ENCODE data around the gene SIGLECL1.
"Not testable (repeated sequence)": the region's sequence is repeated elsewhere in the genome, so short reads cannot be mapped to it uniquely, and the experiment has no call there.

Gene SIGLECL1

DNA sequence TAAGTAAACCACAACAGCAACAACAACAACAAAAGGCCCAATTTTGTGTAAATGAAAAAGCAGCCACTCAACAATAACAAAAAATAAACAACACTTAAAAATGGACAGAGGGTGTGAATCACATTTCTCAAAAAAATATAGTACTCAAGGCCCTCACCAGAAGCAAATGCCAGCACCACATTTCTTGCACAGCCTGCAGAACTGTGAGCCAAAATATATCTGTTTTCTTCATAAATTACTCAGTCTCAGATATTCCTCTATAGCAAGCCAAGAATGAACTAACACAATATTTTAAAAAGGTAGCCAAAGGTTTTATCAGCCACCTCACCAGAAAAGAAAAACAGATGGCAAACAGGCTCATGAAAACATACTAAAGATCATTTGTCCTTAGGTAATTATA, 29.9 kb upstream of the SIGLECL1 start:
- Histone ChIP-seq H3K9me2 (replicated peaks; ENCODE audit: insufficient read depth, low read length) (no peaks in the 10 kb centered on the region), H3K4me2 (ENCODE audit: low read depth, low read length) (no peak overlapping the region), H3K27ac (ENCODE audit: low read length) (no peak overlapping the region), H3K79me2 (ENCODE audit: low read length) (no peaks in the 10 kb centered on the region), H3K4me3 (ENCODE audit: low read length) (no peak overlapping the region), H3K4me1 (ENCODE audit: low read length) (no peaks in the 10 kb centered on the region), H3K36me3 (replicated peaks; ENCODE audit: insufficient read depth, low read length) (no peaks in the 10 kb centered on the region), H3F3A (ENCODE audit: insufficient read depth, low read length) (no peaks in the 10 kb centered on the region), H3K9me3 (replicated peaks; ENCODE audit: insufficient read depth, low read length) (no peaks in the 10 kb centered on the region), H3K9ac (ENCODE audit: low read length) (no peak overlapping the region), H2AFZ (ENCODE audit: low read length) (no peak overlapping the region), H3K27me3 (replicated peaks; ENCODE audit: insufficient read depth, low read length) (no peaks in the 10 kb centered on the region), H4K20me1 (ENCODE audit: insufficient read depth, low read length) (no peaks in the 10 kb centered on the region)
- TF ChIP-seq, protein P1, sequence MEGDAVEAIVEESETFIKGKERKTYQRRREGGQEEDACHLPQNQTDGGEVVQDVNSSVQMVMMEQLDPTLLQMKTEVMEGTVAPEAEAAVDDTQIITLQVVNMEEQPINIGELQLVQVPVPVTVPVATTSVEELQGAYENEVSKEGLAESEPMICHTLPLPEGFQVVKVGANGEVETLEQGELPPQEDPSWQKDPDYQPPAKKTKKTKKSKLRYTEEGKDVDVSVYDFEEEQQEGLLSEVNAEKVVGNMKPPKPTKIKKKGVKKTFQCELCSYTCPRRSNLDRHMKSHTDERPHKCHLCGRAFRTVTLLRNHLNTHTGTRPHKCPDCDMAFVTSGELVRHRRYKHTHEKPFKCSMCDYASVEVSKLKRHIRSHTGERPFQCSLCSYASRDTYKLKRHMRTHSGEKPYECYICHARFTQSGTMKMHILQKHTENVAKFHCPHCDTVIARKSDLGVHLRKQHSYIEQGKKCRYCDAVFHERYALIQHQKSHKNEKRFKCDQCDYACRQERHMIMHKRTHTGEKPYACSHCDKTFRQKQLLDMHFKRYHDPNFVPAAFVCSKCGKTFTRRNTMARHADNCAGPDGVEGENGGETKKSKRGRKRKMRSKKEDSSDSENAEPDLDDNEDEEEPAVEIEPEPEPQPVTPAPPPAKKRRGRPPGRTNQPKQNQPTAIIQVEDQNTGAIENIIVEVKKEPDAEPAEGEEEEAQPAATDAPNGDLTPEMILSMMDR (IDR thresholded peaks at IDR 0.05; ENCODE audit: low read length): no peak
- no peak for TF ChIP-seq EZH2phosphoT487 (IDR thresholded peaks at IDR 0.05; ENCODE audit: low read length)
- TF ChIP-seq EZH2 (optimal IDR thresholded peaks at IDR 0.05; ENCODE audit: low read depth, low read length): no peak
- no peak for DNase-seq

DNA sequence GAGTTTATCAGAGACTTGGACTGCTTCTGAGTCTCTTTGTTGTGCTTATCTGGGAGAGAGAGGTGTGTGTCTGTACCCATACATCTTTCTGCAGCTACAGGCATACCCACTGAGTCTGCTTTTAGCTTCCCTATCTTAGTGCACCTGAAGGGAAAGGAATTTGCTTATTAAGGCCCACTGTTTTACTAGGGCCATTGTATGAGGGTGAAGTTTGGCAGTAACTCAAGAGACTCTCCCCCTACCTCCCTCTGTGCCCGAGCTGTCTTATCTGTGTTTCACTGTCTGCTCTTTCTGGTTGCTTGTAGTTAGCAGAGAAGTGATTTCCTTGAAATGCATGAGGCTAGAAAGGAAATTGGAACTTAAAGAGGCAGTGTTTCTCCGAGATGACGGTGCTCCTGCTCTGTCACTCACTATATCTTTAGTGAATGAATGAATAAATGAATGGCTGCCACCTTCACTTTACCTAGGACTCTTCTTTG, 26.7 kb upstream of the SIGLECL1 start:
- no peak overlapping the region for H3K27ac ChIP-seq (ENCODE audit: low read length)
- no peak overlapping the region for H2AFZ ChIP-seq (ENCODE audit: low read length)
- no peaks in the 10 kb centered on the region for H3K79me2 ChIP-seq (ENCODE audit: low read length)
- TF ChIP-seq EZH2 (optimal IDR thresholded peaks at IDR 0.05; ENCODE audit: low read depth, low read length) (no peak), EZH2phosphoT487 (IDR thresholded peaks at IDR 0.05; ENCODE audit: low read length) (no peak)
- TF ChIP-seq, protein P1 (IDR thresholded peaks at IDR 0.05; ENCODE audit: low read length): no peak
- H3K4me2 ChIP-seq (ENCODE audit: low read depth, low read length): no peak overlapping the region
- no peak for DNase-seq
- no peak overlapping the region for H3K9ac ChIP-seq (ENCODE audit: low read length)
- H3K9me2 ChIP-seq (replicated peaks; ENCODE audit: insufficient read depth, low read length): no peaks in the 10 kb centered on the region
- no peak overlapping the region for H3K4me3 ChIP-seq (ENCODE audit: low read length)
- H3K36me3 ChIP-seq (replicated peaks; ENCODE audit: insufficient read depth, low read length): no peaks in the 10 kb centered on the region
- H4K20me1 ChIP-seq (ENCODE audit: insufficient read depth, low read length): no peaks in the 10 kb centered on the region
- H3F3A ChIP-seq (ENCODE audit: insufficient read depth, low read length): no peaks in the 10 kb centered on the region
- no peaks in the 10 kb centered on the region for H3K9me3 ChIP-seq (replicated peaks; ENCODE audit: insufficient read depth, low read length)
- no peaks in the 10 kb centered on the region for H3K27me3 ChIP-seq (replicated peaks; ENCODE audit: insufficient read depth, low read length)
- no peaks in the 10 kb centered on the region for H3K4me1 ChIP-seq (ENCODE audit: low read length)

DNA sequence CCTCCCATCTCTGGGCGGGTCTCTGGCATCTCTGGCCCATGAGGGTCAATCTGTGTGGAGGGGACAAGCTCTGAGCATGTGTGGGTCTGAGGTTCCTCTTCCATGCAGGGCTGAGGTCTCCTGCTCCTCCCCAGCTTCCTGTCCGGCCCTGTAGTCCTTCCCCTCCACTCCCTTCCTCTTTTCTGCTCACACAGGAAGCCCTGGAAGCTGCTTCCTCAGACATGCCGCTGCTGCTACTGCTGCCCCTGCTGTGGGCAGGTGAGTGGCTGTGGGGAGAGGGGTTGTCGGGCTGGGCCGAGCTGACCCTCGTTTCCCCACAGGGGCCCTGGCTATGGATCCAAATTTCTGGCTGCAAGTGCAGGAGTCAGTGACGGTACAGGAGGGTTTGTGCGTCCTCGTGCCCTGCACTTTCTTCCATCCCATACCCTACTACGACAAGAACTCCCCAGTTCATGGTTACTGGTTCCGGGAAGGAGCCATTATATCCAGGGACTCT, 25.9 kb upstream of the SIGLECL1 start, which contains the start of gene CD33:
Gene CD33, plus strand, starts transcription at position 183 of the 496 bp plus-strand sequence. Its CDS starts 39 bp downstream, at position 222.
- H4K20me1 ChIP-seq (ENCODE audit: insufficient read depth, low read length); H3K4me1 ChIP-seq (ENCODE audit: low read length); H3K79me2 ChIP-seq (ENCODE audit: low read length); H3K4me2 ChIP-seq (ENCODE audit: low read depth, low read length); H3K27me3 ChIP-seq (replicated peaks; ENCODE audit: insufficient read depth, low read length); H3K4me3 ChIP-seq (ENCODE audit: low read length); H3K27ac ChIP-seq (ENCODE audit: low read length); H2AFZ ChIP-seq (ENCODE audit: low read length); H3K36me3 ChIP-seq (replicated peaks; ENCODE audit: insufficient read depth, low read length); H3K9me2 ChIP-seq (replicated peaks; ENCODE audit: insufficient read depth, low read length); H3K9me3 ChIP-seq (replicated peaks; ENCODE audit: insufficient read depth, low read length); H3K9ac ChIP-seq (ENCODE audit: low read length); H3F3A ChIP-seq (ENCODE audit: insufficient read depth, low read length); DNase-seq: not testable (repeated sequence)

DNA sequence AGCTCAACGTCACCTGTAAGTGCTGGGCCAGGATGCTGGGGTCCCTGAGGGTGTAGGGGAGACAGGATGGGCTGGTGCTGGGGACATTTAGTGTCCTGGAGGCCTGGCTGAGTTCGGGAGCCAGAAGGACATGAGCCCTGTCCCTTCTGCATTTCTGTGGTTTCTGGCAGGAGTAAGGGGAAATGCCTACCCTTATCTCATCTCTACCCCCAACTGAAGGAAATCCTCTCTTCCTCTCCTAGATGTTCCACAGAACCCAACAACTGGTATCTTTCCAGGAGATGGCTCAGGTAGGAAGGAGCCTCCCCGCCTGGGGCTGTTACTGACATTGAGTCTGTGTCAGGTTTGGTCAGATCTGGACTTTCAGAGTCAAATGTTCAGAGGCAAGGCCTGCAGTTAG, 24.8 kb upstream of the SIGLECL1 start:
- H3K36me3 ChIP-seq (replicated peaks; ENCODE audit: insufficient read depth, low read length): no peaks in the 10 kb centered on the region
- H3K9ac ChIP-seq (ENCODE audit: low read length): no peak overlapping the region
- H3K9me3 ChIP-seq (replicated peaks; ENCODE audit: insufficient read depth, low read length): no peaks in the 10 kb centered on the region
- no peak overlapping the region for H3K4me2 ChIP-seq (ENCODE audit: low read depth, low read length)
- H3F3A ChIP-seq (ENCODE audit: insufficient read depth, low read length): no peaks in the 10 kb centered on the region
- no peak overlapping the region for H3K4me3 ChIP-seq (ENCODE audit: low read length)
- H3K4me1 ChIP-seq (ENCODE audit: low read length): no peaks in the 10 kb centered on the region
- H3K27ac ChIP-seq (ENCODE audit: low read length): no peak overlapping the region
- H3K9me2 ChIP-seq (replicated peaks; ENCODE audit: insufficient read depth, low read length): no peaks in the 10 kb centered on the region
- no peaks in the 10 kb centered on the region for H3K79me2 ChIP-seq (ENCODE audit: low read length)
- no peaks in the 10 kb centered on the region for H4K20me1 ChIP-seq (ENCODE audit: insufficient read depth, low read length)
- TF ChIP-seq, protein P1 (IDR thresholded peaks at IDR 0.05; ENCODE audit: low read length): no peak
- TF ChIP-seq EZH2 (optimal IDR thresholded peaks at IDR 0.05; ENCODE audit: low read depth, low read length) (no peak), EZH2phosphoT487 (IDR thresholded peaks at IDR 0.05; ENCODE audit: low read length) (no peak)
- H2AFZ ChIP-seq (ENCODE audit: low read length): no peak overlapping the region
- H3K27me3 ChIP-seq (replicated peaks; ENCODE audit: insufficient read depth, low read length): no peaks in the 10 kb centered on the region
- no peak for DNase-seq
